Stimulated activated CD4-positive, alpha-beta T cell treated with anti-CD3 and anti-CD28 coated beads, Interleukin-2, amount 100 ng/mL, for 48 hours (primary cell): ENCODE results near the gene AVP.

Source experiments
- DNase-seq, 2 donors: peaks; one replicate each; pipeline ENCODE4 v3.0.0-alpha.2; 2020

AVP gene

GRCh38 chr20:3109350-3110302 is 25.1 kb upstream of the AVP start:
- DNase-seq: no peak

- no peak for DNase-seq
Measured at GRCh38 chr20:3107464-3108025, 23.0 kb upstream of the AVP start.

GRCh38 chr20:3106658-3107463 is 22.3 kb upstream of the AVP start:
- DNase-seq: no peak

- no peak for DNase-seq
Measured at GRCh38 chr20:3106185-3106584, 21.7 kb upstream of the AVP start.

- DNase-seq: no peak
Measured at GRCh38 chr20:3105256-3106137, 21.0 kb upstream of the AVP start.

GRCh38 chr20:3103369-3104032 is 19.0 kb upstream of the AVP start:
- no peak for DNase-seq

GRCh38 chr20:3102575-3103368 is 18.2 kb upstream of the AVP start:
- no peak for DNase-seq

GRCh38 chr20:3101737-3102574 is 17.4 kb upstream of the AVP start:
- DNase-seq: peak; percentile 50 to 57

- no peak for DNase-seq
Measured at GRCh38 chr20:3101251-3101650, 16.7 kb upstream of the AVP start.

GRCh38 chr20:3100480-3100879 is 16.0 kb upstream of the AVP start:
- no peak for DNase-seq

GRCh38 chr20:3094848-3095629 is 10.5 kb upstream of the AVP start:
- no peak for DNase-seq

GRCh38 chr20:3093861-3094361 is 9.4 kb upstream of the AVP start:
- DNase-seq: no peak

- peak in 1 of 2 donors; percentile 34 for DNase-seq
Measured at GRCh38 chr20:3092611-3093379, 8.3 kb upstream of the AVP start.

GRCh38 chr20:3090565-3090964 is 6.0 kb upstream of the AVP start:
- no peak for DNase-seq

GRCh38 chr20:3088031-3088430 is 3.5 kb upstream of the AVP start:
- DNase-seq: no peak

GRCh38 chr20:3085571-3086072 is 1.1 kb upstream of the AVP start:
- DNase-seq: no peak

GRCh38 chr20:3084986-3085360 is 449 bp upstream of the AVP start:
- DNase-seq: no peak
